Astrocyte of the cerebellum (primary cell): ENCODE measurements around the gene PRPH.

Experiments
- DNase-seq: peaks from one replicate; pipeline ENCODE4 v3.0.0-alpha.2; 2011; ENCODE audit warnings: low read depth
- H3K4me3 ChIP-seq: 2 replicates; pipeline ENCODE4 v1.5.1; 2011; ENCODE audit warnings: mild to moderate bottlenecking, low read depth, low read length, moderate library complexity
- in situ Hi-C: cut with HindIII; loops from 2 replicates; pipeline ENCODE4 v1.10.0; 2017; ENCODE audit warnings: low sequenced_read_pairs
- TF ChIP-seq, protein P1 (sequence below): IDR thresholded peaks from 2 replicates; pipeline ENCODE4 v1.5.1; 2012; ENCODE audit warnings: low read length, low read depth, moderate library complexity, mild to moderate bottlenecking; ENCODE audit errors: missing control alignments

The PRPH gene

DNA sequence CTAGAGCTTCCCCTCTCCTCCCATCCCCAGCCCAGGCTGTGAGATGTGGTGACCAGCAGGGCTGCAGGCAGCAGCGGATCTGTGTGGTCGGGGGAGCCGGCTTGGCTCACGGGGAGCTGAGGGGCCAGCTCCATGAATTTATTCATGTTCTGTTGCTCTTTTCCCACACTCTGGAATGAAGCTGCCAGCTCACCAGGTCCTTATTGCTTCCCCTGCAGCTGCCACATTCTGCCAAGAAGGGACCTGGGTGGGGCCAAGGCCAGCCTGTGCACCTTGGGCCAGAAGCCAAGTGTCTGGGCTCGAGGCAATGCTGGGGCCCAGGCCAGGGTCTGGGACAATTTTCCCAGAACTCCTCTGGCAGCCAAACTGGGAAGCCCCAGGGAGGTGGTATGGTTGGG, 44.5 kb downstream of the PRPH start:
- TF ChIP-seq, protein P1, sequence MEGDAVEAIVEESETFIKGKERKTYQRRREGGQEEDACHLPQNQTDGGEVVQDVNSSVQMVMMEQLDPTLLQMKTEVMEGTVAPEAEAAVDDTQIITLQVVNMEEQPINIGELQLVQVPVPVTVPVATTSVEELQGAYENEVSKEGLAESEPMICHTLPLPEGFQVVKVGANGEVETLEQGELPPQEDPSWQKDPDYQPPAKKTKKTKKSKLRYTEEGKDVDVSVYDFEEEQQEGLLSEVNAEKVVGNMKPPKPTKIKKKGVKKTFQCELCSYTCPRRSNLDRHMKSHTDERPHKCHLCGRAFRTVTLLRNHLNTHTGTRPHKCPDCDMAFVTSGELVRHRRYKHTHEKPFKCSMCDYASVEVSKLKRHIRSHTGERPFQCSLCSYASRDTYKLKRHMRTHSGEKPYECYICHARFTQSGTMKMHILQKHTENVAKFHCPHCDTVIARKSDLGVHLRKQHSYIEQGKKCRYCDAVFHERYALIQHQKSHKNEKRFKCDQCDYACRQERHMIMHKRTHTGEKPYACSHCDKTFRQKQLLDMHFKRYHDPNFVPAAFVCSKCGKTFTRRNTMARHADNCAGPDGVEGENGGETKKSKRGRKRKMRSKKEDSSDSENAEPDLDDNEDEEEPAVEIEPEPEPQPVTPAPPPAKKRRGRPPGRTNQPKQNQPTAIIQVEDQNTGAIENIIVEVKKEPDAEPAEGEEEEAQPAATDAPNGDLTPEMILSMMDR: no peak
- in situ Hi-C loops: no loop called here
- no peak overlapping the region for H3K4me3 ChIP-seq
- DNase-seq: no peak

DNA sequence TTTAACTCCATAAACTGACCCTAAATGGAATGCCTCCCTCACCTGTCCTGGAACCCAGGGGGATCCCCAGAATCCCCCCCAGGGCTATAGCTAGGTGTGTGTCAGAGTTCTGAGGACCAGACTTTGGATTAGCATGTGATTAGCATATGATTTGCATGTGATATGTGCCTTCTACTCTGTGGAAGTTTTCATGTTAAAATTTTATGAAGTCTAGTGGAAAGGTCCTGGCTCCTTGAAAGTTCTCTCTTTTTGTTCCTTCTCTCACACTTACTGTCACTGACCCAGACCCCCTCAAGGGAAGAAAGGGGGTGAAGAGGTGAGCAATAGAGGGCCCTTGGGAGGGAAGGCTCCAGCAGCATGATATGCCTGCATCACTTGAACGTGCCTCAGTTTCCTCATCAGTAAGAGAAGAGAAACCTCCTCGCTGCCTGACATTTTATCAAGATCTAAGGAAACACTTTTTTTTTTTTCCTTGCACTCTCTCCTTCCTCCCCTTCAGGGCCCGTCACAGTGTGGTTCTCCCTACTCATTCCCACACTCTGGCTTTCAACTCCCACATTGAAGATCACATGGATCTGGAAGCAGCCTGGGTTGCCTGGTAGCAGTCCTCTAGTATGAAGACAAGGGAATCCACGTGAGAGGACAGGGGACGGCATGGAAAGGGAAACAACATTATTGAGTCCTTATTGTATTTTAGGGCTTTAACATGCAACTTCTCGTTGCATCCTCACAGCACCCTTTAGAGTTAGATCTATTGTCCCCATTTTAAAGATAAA, 45.3 kb downstream of the PRPH start:
- in situ Hi-C loops: no loop called here
- DNase-seq: no peak
- TF ChIP-seq, protein P1: no peak
- no peak overlapping the region for H3K4me3 ChIP-seq

DNA sequence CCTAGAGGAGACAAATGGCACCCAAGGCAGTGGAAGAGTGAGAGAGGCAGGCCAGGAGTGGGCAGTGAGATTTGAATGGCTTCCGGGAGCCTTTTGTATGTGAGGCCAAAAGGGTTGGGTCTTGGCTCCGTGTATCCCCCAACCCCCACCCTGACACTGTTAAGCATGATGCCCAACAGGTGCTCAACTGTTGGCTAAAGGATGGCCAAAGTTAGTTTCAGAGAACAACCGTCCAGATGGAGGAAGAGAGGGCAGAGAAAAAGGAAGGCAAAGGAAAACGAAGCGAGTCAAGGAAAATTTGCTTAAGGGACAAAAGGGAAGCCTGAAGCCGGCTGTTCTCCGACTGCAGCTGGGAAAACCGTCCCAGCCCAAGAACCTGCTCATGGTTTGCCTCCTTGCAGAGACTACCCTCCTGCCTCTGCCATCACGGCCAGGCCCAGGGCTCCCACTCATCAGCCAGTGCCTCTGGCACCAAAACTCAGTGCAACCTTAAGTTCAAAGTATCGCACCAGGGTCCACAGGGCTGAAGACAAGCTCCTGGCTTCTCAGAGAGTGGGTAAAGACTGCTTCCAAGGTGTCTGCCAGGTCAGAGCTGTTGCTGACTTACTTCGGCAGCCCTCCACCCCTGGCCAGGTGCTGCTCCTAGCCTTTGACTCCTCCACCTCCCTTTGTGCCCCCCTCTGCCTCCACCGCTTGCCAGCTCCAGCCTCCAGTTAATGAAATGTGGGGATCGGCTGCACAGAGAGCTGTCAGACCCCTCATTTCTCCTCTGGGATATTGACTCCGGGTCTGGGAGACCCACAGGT, 46.2 kb downstream of the PRPH start:
- no peak for DNase-seq
- in situ Hi-C loops: no loop called here
- TF ChIP-seq, protein P1: no peak
- H3K4me3 ChIP-seq: no peak overlapping the region

DNA sequence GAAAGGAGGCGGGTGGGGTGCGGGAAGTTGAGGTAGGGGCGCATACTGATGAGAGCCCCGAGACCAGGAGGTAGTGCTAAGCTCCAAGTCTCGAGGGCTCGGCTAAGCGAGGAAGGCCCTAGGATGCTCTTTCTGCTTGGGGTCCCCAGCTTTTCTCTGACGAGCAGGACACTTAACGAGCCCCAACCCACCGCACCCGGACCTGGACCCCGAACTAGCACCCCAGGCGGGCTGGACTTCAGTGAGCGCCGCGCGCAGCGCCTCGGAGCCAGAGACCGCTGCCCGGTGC, 46.8 kb downstream of the PRPH start:
- in situ Hi-C loops: no loop called here
- no peak for DNase-seq
- peak overlapping the region; percentile 31 for H3K4me3 ChIP-seq
- TF ChIP-seq, protein P1: no peak

DNA sequence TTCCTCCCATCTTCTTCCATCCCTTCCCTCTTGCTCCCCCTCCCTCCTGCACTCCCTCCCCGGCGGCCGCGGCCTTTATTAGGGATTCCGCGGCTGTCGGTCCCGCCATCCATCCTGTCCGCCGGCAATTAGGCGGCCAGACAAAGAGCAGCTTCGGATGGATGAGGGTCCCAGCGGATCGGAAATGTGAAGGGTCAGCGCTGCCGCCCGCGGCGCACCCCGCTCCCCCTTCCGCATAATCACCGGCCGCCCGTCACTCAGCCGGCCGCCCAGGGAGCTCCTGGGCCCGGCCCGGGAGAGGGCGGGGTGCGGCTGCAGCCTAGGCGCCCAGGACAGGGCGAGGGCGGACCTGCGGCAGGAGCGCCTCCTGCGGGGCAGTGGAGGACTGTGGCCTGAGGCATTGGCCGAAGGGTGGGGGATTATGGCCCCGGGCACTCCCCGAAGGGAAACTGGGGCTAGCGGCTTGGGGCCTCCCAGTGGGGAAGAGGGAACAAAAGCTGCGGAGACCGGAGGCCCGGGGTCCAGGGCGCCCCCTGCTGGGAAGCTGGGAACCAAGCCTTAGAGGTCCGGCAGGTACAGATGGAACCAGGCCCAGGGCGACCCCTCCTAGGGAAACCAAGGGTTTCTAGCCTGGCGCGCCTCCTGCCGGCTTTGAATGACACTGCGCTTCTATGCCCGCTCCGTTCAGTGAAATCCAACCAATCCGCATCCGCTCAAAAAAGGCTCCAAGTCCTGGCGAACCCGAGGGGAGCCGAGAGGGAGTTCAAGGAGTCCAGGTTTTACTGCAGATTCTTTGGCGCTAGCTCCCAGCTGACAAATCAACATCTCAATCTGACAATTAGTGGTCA, 47.3 kb downstream of the PRPH start:
- H3K4me3 ChIP-seq: peak overlapping the region; percentile 31
- DNase-seq: peak; percentile 49
- in situ Hi-C loops: no loop called here
- TF ChIP-seq, protein P1: peak; percentile 78

DNA sequence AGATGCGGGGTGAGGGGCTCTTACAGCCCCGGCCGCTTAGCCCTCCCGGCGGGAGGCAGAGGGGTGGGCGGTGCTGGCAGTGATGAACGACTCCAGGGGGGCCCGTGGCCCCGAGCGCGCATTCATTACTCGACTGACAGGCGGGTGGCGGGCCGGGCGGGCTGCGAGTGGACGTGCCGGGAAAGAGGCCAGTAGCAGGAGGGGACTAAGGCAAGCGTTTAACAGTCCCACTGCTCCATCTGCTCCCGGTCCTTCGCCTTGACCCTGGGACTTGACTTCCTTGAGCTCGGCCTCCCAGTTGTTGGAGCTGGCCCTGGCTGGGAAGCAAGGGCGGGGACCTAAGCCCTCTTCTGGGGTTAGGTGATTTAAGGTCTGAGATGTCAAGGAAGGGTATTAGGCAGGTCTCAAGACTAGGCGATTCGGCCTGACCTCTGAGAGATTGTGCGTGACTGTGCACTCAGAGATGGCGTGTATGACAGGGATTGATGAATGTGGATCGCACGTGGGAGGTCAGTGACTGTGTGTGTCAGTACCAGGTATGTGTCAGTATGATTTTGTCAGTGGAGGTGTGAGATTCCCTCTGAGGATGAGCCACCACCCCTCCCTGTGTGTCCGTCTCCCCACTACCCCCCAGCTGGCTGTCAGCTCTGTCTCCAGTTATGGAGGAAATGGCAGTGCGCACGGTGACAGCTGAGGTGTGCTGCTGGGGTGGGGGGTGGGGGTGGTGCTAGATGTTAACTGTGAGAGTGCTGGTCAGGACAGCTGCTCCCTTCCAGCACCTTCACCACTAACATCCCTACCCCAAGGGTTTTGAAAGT, 48.2 kb downstream of the PRPH start:
- in situ Hi-C loops: no loop called here
- TF ChIP-seq, protein P1: no peak
- H3K4me3 ChIP-seq: peak overlapping the region; percentile 31
- DNase-seq: no peak
